HEK293T (cell line): Measurements from ENCODE around the gene SAA1.

Experiments
- BHLHE40 ChIP-seq: fragments of 450-650 bp; IDR thresholded peaks from 2 replicates; pipeline ENCODE4 v1.6.1; 2016; ENCODE audit warnings: mild to moderate bottlenecking, moderate library complexity, borderline replicate concordance
- CTBP1 ChIP-seq: fragments of 450-650 bp; IDR thresholded peaks from 2 replicates; pipeline ENCODE4 v1.6.1; 2016; ENCODE audit warnings: borderline replicate concordance
- ELF4 ChIP-seq: fragments of 450-650 bp; IDR thresholded peaks from 2 replicates; pipeline ENCODE4 v1.6.1; 2017; ENCODE audit warnings: antibody characterized with exemption
- FOXA1 ChIP-seq: fragments of 450-650 bp; IDR thresholded peaks from 2 replicates; pipeline ENCODE4 v1.6.1; 2016; ENCODE audit warnings: mild to moderate bottlenecking
- FOXK2 ChIP-seq: fragments of 450-650 bp; IDR thresholded peaks from 2 replicates; pipeline ENCODE4 v1.6.1; 2016; ENCODE audit warnings: mild to moderate bottlenecking
- FOXM1 ChIP-seq: fragments of 450-650 bp; IDR thresholded peaks from 2 replicates; pipeline ENCODE4 v1.6.1; 2017; ENCODE audit warnings: mild to moderate bottlenecking, borderline replicate concordance
- L3MBTL2 ChIP-seq: fragments of 450-650 bp; conservative IDR thresholded peaks from 2 replicates; pipeline ENCODE4 v1.6.1; 2016; ENCODE audit warnings: mild to moderate bottlenecking
- LEF1 ChIP-seq: fragments of 450-650 bp; IDR thresholded peaks from 2 replicates; pipeline ENCODE4 v1.6.1; 2017; ENCODE audit warnings: mild to moderate bottlenecking, borderline replicate concordance
- NFRKB ChIP-seq: fragments of 450-650 bp; IDR thresholded peaks from 2 replicates; pipeline ENCODE4 v1.6.1; 2016; ENCODE audit warnings: mild to moderate bottlenecking, moderate library complexity
- SUZ12 ChIP-seq: fragments of 450-650 bp; IDR thresholded peaks from 2 replicates; pipeline ENCODE4 v1.6.1; 2016; ENCODE audit warnings: mild to moderate bottlenecking
- TARDBP ChIP-seq: fragments of 450-650 bp; IDR thresholded peaks from 2 replicates; pipeline ENCODE4 v1.6.1; 2016

DNA sequence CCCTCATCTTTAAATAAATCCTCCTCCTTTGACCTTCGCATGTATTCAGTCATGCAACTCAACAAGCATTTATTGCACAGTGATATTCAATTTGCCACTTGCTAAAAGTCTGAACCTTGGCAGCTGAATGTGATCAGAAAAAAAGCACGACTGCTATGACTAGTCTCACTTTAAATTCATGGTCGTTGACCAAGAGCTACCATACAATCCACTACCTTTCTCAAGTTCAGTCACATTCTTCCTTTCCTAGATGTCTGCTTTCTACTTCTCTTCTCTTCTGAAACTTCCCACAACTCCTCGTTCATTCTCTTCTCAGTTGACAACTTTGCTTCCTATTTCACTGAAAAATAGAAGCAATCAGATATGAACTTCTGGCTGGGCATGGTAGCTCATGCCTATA, 2.0 kb upstream of the SAA1 start:
- TF ChIP-seq CTBP1: no peak
- TF ChIP-seq BHLHE40: no peak
- TF ChIP-seq FOXM1: no peak
- no peak for TF ChIP-seq NFRKB
- no peak for TF ChIP-seq FOXK2
- TF ChIP-seq LEF1: no peak
- no peak for TF ChIP-seq ELF4
- no peak for TF ChIP-seq TARDBP
- no peak for TF ChIP-seq SUZ12
- TF ChIP-seq FOXA1: no peak
- no peak for TF ChIP-seq L3MBTL2
